NCI-H2196 (cell line): ENCODE results near the gene ANKRD63.

Experiments used
- DNase-seq: peaks from one replicate; lab custom pipeline; 2025; ENCODE audit not compliant: unreplicated experiment; lab: John Stamatoyannopoulos, UW

Gene ANKRD63

GRCh38 chr15:40282869-40283614 is at the start of gene ANKRD63:
TSS of gene ANKRD63 (minus strand) at chr15:40283064. CDS start at chr15:40282586, 478 bp downstream.
- DNase-seq: peak; percentile 16

DNA sequence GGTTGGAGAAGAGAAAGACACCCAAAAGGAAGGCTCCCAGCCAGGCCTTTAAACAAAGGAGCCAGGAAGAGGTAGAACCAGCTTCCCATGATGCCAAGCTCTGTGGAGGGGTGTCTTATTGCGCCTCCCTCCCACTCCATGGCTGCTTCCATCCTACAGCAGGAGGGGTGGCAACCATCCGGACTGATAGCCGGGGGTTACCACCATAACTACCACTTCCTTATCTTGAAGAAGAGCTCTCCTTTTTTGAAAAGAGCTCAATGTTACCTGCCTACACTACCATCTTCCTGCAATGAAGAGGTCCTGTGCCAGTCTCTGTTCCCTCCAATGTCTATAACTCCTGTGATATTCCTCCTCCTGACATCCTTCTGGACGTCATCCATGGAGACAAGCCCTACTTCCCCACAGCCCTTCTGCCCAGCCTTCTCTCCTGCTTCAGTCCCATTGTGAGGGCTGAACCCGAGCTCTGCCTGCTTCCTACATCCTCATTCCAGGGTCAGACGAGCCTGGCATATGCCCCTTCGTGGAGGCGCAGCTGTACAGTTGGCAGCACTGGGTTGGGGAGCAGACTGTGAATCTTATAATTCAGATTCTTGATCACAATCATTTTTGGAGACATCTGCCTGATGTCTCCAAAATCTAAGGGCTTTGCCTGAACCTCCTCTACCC is 49.4 kb upstream of the ANKRD63 start:
- DNase-seq: no peak

- DNase-seq: no peak
These were observed 48.8 kb upstream of the ANKRD63 start for GRCh38 chr15:40331637-40332036.

DNA sequence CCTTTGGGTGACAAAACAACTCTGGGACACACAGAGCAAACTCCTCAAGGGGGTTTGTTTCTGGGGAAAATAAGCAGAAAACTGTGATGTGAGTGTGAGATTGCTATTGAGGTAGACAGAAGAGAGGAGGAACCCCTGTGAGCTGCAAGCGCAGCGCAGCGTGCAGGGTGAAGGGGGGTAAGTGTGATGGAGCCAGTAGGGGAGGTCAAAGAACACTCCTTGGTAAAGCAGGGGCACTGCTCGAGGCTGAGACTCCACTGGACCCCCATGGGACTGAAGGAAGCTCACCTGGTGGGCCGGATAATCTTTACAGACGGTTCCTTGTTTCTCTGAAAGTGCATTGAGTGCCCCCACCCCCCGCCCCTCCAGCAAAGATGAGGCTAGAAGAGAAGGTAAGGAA is 48.2 kb upstream of the ANKRD63 start:
- no peak for DNase-seq

- DNase-seq: peak; percentile 40
These were observed 47.5 kb upstream of the ANKRD63 start for GRCh38 chr15:40330368-40330836.

- no peak for DNase-seq
These were observed 46.9 kb upstream of the ANKRD63 start for GRCh38 chr15:40329804-40330203.

GRCh38 chr15:40328751-40329150 is 45.9 kb upstream of the ANKRD63 start:
- DNase-seq: no peak

DNA sequence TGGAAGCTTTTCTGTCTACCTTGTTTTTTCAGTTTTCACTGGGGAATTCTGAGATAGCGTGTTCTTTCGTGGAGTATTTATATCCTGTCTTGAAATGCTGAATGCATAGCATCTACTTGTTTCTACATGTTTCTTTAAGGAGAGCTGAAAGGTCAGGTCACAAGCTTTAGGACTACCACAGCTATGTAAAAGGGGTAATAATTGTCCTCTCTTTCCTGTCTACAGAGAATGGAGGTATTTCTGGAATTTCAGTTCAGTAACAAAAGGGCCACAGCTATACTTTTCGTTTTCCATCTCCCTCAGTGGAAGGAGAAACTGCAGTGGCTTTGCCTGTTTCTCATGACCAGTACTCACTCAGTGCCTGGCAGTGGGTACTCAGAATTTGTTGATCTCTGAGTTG is 45.3 kb upstream of the ANKRD63 start:
- DNase-seq: no peak

- no peak for DNase-seq
These were observed 44.6 kb upstream of the ANKRD63 start for GRCh38 chr15:40327457-40327856.

GRCh38 chr15:40325700-40326099 is 42.8 kb upstream of the ANKRD63 start:
- DNase-seq: no peak

- no peak for DNase-seq
These were observed 42.3 kb upstream of the ANKRD63 start for GRCh38 chr15:40325188-40325587.

DNA sequence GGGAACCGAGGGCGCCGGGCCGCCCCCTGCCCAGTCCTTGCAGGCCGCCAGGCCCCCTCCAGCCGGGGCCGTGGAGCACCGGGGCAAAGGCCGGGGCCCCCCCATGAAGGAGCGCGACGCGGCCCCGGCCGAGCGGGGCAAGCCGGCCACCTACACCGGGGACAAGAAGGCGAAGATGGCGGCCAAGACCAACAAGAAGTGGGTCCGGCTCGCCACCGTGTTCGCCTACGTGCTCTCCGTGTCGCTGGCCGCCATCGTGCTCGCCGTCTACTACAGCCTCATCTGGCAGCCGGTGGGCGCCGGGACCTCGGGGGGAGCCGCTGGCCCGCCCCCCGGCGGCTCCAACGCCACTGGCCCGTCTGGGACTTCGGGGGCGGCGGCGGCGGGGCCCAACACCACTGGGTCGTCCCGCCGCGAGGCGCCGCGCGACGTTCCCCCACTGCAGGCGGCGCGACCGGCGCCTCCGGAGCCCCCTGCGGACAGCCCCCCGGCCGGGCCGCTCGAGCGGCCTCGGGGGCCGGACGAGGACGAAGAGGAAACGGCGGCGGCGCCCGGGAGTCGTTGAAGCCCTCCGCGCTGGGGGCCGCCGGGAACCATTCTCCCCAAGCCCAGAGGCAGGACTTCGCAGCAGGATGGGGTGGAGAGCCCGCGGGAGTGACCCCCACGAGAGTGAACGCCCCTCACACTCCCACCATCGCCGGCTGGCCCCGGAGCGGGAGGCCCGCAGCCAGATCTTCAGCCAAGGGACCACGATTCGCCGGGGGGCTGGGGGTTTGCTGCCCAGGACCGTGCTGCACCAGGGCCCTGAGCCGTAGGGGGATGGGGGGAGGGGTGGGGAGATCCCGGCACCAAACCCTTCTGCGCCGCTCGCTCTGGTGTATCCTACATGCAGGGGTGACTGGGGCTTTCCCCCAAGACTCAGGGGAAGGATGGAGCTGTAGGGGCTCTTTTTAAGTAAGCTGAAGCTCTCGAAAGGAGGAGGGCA is 41.4 kb upstream of the ANKRD63 start:
- no peak for DNase-seq

GRCh38 chr15:40323239-40323952 is 40.5 kb upstream of the ANKRD63 start, which contains the start of gene INAFM2:
TSS of gene INAFM2 (plus strand) at chr15:40323692. CDS start at chr15:40324056, 364 bp downstream.
- DNase-seq: peak; percentile 77

GRCh38 chr15:40322531-40323238 is 39.8 kb upstream of the ANKRD63 start:
- no peak for DNase-seq

- peak; percentile 30 for DNase-seq
These were observed 38.1 kb upstream of the ANKRD63 start for GRCh38 chr15:40320931-40321371.

DNA sequence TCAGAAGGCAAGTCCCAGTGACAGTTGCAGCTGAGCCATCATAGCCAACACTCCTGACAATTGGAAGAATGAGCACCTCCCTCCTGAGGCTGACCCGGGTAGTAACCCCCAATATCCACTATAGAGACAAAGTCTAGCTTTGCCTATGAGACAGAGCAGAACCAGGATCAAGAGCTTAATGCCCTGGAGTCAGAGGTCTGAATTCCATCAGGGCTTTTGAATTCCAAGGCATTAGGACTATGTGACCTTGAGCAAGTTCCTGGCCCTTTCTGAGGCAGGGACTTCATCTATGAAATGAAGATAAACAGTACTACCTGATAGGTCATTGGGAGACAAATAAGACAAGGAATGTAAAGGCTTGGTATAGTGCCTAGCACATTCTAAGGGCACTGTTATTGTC is 37.5 kb upstream of the ANKRD63 start:
- DNase-seq: no peak

DNA sequence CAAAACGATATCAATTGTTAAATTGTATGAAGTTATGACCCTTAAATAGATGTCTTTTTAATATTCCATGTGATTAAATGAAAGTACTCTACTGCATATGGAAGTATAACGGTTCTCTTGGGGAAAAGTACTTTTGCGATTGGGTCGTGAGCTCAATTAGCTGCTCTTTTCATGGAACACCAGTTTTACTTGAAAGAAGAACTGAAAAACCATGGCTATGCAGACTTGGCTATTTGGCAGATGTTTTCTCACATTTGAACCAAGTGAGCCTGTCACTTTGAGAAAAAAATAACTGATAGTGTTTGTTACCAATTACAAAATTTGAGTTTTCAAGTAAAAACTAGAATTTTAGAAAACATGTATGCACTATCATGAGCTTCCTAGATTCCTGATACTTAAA is 34.7 kb upstream of the ANKRD63 start:
- DNase-seq: no peak

- DNase-seq: no peak
These were observed 34.1 kb upstream of the ANKRD63 start for GRCh38 chr15:40316931-40317330.

GRCh38 chr15:40314723-40315276 is 31.9 kb upstream of the ANKRD63 start:
- no peak for DNase-seq
